Right cardiac atrium (tissue), 5 donors: ENCODE data around the gene ZYX. TPM values are rescaled to one million over a fixed set of nuclear protein-coding genes. Genes with fewer than 3 reads are reported as not detected.
"Not testable (repeated sequence)": the region's sequence is repeated elsewhere in the genome, so short reads cannot be mapped to it uniquely, and the experiment has no call there.

Experiments
- ATAC-seq, 2 donors: fragments of 200-7000 bp; cut with Tn5 transposase; one replicate each; pipeline versions ENCODE4 v1.8.0 to v1.9.1; 2020; ENCODE audit warnings: moderate library complexity in 2 of 2, mild to moderate bottlenecking in 1 of 2
- DNase-seq, 3 donors: peaks; one replicate each; pipeline ENCODE4 v3.0.0-alpha.2; 2020
- H3K27ac ChIP-seq: one replicate; pipeline ENCODE4 v1.5.1; 2013; ENCODE audit warnings: mild to moderate bottlenecking, low read length, control low read depth, moderate library complexity
- H3K27me3 ChIP-seq: one replicate; pipeline ENCODE4 v1.6.1; 2013; ENCODE audit not compliant: control insufficient read depth, insufficient read depth
- H3K4me1 ChIP-seq: one replicate; pipeline ENCODE4 v1.6.1; 2013; ENCODE audit warnings: low read length; ENCODE audit not compliant: control insufficient read depth, insufficient read depth
- H3K4me3 ChIP-seq: one replicate; pipeline ENCODE4 v1.5.1; 2013; ENCODE audit warnings: low read length, control low read depth
- H3K9me3 ChIP-seq: one replicate; pipeline ENCODE4 v1.6.1; 2013; ENCODE audit warnings: low read length; ENCODE audit not compliant: control insufficient read depth
- whole genome bisulfite sequencing: extraction: QIAGEN DNeasy Blood & Tissue Kit; methylation state at CpG from one replicate; pipeline ENCODE4 v1.1.7; 2013; 5-methylcytosine and 5-hydroxymethylcytosine counted together
- intact Hi-C, 4 donors: fragments of 100-400 bp; cut with DNase I; formaldehyde crosslinking; loops; one replicate each; pipeline versions ENCODE4 v1.11.0 to v1.14.0; 2022 to 2023
- polyA plus RNA-seq: library from polyadenylated mRNA; stranded (reverse); fragments of 200-250 nt; gene quantifications from one replicate; pipeline ENCODE4 v1.2.3, GENCODE V29; 2013
- total RNA-seq, 4 donors: library from RNA; stranded (reverse); fragmentation: NEBNext Ultra II Directional; extraction: Animal tissue kit (Norgen Biotek cat#: 25700); gene quantifications; one replicate each; pipeline ENCODE4 v1.2.1, GENCODE V29; 2021
- donor health status: healthy with polysubstance abuse.
- donor health status: DM: no; HTN: yes; CAD: no.
- donor health status: DM: no; HTN: no; CAD: no.
- donor health status: DM: no; HTN: yes; CAD: no; lungs with severe emphysema.
- donor health status: DM: yes; HTN: yes; CAD: no.

Gene ZYX
- total and polyA plus RNA-seq, 5 donors, result 74.7 to 127 (median 86.1) TPM

DNA sequence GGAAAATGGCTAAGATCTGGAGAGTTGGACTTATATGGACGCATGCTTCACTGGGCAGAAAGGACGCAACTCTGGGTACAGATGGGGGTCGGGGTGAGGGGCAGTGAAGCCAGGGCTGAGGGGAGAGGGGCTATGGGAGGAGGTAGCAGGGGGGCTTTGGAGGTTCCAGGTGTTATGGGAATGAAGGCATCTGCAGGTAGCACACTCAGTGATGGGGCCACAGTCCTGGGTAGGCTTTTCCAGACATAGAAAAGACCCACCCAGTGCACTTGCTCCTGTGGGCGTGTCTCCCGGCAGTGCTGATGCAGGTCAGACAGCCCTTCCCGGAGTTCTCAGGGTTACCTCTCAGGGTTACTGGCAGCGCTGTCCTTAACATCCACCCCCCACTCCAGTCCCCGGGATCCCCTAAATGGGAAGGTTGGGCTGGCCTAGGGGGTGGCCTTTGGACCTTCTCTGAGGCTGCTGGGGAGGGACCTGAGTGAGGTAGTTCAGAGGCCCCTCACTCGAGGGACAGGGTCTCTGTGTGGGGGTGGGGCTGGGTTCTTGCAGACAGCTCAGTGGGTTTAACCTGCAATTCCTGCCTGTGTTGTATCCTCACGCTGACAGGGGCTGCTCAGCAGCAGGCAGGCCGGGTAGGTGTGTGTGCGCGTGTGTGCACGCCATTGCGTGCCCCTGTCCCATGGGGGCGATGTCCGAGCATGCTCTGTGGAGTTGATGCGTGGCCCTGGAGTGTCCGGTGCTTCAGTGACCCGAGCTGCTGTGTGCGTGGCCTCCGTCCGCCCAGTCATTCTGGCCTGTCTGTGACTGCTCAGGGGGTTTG lies 6.2 kb downstream of the ZYX start:
- H3K4me1 ChIP-seq, result peaks cover 32% of the 10 kb centered on the region
- intact Hi-C loops, result loop anchor here in 1 of 4 donors (10.0 kb wide), 1 partner anchor 123 kb away; the partner anchor contains the start of gene GSTK1
- H3K27me3 ChIP-seq, result no peaks in the 10 kb centered on the region
- DNase-seq (peak in 1 of 3 donors; percentile 69), ATAC-seq (no peak)
- H3K27ac ChIP-seq, result no peak overlapping the region
- H3K4me3 ChIP-seq, result no peak overlapping the region
- H3K9me3 ChIP-seq, result no peaks in the 10 kb centered on the region
- 82% methylated on average over 23 of the region's 23 CpGs for WGBS

- intact Hi-C loops, result loop anchor here in 1 of 4 donors (10.0 kb wide), 1 partner anchor 123 kb away; the partner anchor contains the start of gene GSTK1
- Histone ChIP-seq H3K27me3 (no peaks in the 10 kb centered on the region), H3K4me1 (peaks cover 32% of the 10 kb centered on the region), H3K4me3 (no peak overlapping the region), H3K27ac (no peak overlapping the region), H3K9me3 (no peaks in the 10 kb centered on the region)
- no peak for ATAC-seq
- WGBS, result 74% methylated on average over 10 of the region's 10 CpGs
- DNase-seq, result peak in 1 of 3 donors; percentile 45
These were observed 6.9 kb downstream of the ZYX start for GRCh38 chr7:143388051-143388450.

GRCh38 chr7:143388491-143389101 lies 7.5 kb downstream of the ZYX start:
- intact Hi-C loops, result loop anchor here in 1 of 4 donors (10.0 kb wide), 1 partner anchor 124 kb away; the partner anchor contains the start of gene GSTK1
- ATAC-seq (no peak), DNase-seq (peak in 1 of 3 donors; percentile 62)
- H3K27ac ChIP-seq, result no peak overlapping the region
- no peaks in the 10 kb centered on the region for H3K27me3 ChIP-seq
- no peak overlapping the region for H3K4me3 ChIP-seq
- H3K9me3 ChIP-seq, result no peaks in the 10 kb centered on the region
- H3K4me1 ChIP-seq, result peaks cover 33% of the 10 kb centered on the region
- 88% methylated on average over 28 of the region's 28 CpGs for WGBS

DNA sequence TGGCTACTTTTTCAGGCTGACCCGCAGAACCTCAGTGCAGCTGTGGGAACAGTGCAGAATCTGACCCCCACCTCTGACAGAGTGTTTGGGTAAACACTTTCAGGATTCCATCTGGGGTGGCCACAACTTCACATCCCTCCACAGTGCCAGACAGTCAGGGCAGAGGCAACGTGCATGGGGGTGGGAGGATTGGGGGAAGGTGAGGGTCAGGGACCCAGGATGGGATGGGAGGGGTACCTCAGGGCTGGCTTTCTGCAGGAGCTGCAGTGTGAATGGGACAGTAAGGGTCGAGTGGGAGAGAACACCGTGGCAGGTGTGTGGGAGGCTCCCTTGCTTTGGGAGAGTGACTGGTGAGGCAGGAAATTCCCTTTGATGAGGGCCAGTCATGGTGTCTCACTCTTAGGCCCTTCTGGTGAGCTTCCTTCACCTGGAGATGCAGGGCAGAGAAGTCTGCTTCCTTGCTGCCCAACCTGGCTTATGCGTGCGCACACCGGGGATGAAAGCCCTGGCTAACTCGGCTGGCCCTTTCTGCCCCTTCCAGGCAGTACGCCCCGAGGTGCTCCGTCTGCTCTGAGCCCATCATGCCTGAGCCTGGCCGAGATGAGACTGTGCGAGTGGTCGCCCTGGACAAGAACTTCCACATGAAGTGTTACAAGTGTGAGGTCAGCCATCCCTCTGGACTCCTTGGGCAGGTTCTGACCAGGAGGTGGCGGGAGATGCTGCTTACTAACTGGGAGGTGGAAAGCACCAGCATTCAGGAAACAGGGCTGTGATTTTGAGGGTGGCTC lies 8.4 kb downstream of the ZYX start:
- DNase-seq (no peak), ATAC-seq (no peak)
- WGBS, result 85% methylated on average over 15 of the region's 15 CpGs
- intact Hi-C loops, result loop anchor here in 1 of 4 donors (10.0 kb wide), 1 partner anchor 125 kb away; the partner anchor contains the start of gene GSTK1
- Histone ChIP-seq H3K4me1 (peaks cover 29% of the 10 kb centered on the region), H3K4me3 (no peak overlapping the region), H3K27ac (no peak overlapping the region), H3K9me3 (no peaks in the 10 kb centered on the region), H3K27me3 (no peaks in the 10 kb centered on the region)

DNA sequence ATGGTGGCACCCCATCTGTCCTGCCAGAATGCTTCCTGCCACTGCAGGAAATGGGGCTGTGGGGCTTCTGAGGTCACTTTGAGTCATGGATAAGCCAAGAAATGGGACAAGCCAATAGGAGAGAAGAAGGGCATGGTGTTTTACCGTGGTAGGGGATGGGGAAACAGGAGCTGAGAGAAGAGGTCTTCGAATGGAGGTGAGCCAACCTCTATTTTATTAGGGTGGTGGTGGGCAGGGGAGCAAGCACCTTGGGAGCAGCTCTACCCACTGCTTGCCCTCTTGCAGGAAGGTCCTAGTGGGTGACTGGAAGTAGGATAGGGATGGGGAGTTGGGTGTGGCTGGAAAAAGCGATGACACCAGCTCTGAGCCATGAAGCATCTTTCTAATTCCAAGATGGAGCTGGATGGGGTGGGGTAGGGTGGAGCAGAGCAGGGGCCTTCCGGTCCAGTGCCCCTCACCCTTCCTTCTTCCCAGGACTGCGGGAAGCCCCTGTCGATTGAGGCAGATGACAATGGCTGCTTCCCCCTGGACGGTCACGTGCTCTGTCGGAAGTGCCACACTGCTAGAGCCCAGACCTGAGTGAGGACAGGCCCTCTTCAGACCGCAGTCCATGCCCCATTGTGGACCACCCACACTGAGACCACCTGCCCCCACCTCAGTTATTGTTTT lies 9.1 kb downstream of the ZYX start:
- WGBS, result 82% methylated on average over 10 of the region's 10 CpGs
- H3K9me3 ChIP-seq, result no peaks in the 10 kb centered on the region
- intact Hi-C loops, result no loop called here
- H3K27ac ChIP-seq, result no peak overlapping the region
- no peak for DNase-seq
- ATAC-seq, result no peak
- no peaks in the 10 kb centered on the region for H3K27me3 ChIP-seq
- peaks cover 26% of the 10 kb centered on the region for H3K4me1 ChIP-seq
- no peak overlapping the region for H3K4me3 ChIP-seq

DNA sequence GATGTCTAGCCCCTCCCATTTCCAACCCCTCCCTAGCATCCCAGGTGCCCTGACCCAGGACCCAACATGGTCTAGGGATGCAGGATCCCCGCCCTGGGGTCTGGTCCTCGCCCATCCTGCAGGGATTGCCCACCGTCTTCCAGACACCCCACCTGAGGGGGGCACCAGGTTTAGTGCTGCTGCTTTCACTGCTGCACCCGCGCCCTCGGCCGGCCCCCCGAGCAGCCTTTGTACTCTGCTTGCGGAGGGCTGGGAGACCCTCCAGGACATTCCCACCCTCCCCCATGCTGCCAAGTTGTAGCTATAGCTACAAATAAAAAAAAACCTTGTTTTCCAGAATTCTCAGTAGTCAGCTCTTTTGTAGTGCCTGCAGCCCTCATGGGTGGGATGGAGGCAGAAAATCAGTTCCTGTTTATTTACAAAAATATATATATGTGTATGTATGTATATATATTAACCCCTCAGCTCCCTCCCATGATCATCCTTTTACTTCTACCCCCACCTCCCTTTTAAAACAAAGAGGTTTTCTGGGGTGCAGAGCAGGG lies 9.7 kb downstream of the ZYX start:
- intact Hi-C loops, result no loop called here
- DNase-seq (peak in 1 of 3 donors; percentile 65), ATAC-seq (no peak)
- H3K27ac ChIP-seq, result peak overlapping the region; percentile 55
- H3K9me3 ChIP-seq, result no peaks in the 10 kb centered on the region
- peaks cover 29% of the 10 kb centered on the region for H3K4me1 ChIP-seq
- 75% methylated on average over 9 of the region's 9 CpGs for whole genome bisulfite sequencing
- no peaks in the 10 kb centered on the region for H3K27me3 ChIP-seq
- H3K4me3 ChIP-seq, result no peak overlapping the region

DNA sequence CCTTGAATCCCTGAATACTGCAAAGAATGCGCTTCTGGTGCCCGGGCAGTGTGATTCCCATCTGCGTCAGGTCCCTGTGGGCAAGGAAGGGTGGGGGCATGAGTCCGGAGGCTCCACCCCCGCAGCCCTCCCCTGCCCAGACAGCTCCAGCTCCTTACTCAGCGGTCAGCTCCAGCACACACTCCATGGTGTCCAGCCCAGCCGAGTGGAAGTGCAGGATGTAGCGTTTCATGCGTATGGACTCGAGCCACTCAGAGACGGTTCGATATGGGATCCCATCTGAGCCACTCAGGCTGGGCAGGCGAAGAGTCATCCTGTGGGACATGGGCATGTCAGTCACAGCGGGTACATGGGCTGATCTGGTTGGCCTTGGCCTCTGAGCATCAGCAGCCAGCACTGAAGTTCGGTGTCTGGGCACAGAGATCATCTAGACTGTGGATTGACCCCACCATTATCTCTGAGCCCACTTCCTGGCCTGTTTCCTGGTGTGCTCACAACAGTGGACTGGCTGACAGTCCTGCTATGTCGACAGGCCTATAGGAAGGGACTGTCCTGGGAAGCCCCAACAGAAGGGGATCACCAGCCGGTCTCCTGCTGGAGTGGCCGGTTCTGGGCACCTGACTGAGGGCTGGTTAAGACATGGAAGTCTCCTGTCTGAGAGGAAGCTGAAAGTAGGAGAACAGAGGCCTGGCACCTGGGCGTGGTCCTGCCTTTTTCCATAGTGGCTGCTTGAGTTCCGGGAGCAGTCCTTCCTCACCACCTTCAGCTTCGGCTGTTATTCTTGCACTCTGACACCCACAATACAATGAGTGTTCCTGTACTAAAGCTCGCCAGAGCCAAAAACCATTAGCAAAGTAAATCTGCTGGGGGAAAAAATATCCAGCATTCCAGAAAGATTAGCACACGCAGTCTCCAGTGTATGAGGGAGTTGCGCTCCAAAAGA lies 10.6 kb downstream of the ZYX start:
- H3K4me3 ChIP-seq, result no peak overlapping the region
- DNase-seq (peak; percentile 84 to 93 (median 92)), ATAC-seq (peak; percentile 79 to 83)
- whole genome bisulfite sequencing, result 29% methylated on average over 24 of the region's 24 CpGs
- peak overlapping the region; percentile 78 for H3K27ac ChIP-seq
- intact Hi-C loops, result no loop called here
- peaks cover 25% of the 10 kb centered on the region for H3K4me1 ChIP-seq
- H3K27me3 ChIP-seq, result no peaks in the 10 kb centered on the region
- H3K9me3 ChIP-seq, result no peaks in the 10 kb centered on the region

DNA sequence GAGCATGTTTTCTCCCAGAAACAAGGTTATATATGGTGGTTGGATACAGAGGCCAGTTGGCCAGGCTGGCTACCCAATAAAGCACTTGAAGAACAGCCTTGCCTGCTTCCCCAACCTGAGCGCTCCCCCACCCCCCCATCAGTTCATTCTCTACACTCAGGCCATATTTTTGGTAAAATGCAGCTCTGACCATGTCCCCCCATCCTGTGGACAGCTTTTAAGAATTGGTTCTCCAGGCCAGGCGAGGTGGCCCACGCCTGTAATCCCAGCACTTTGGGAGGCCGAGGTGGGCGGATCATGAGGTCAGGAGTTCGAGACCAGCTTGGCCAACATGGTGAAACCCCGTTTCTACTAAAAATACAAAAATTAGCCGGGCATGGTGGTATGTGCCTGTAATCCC lies 11.3 kb downstream of the ZYX start:
- DNase-seq, result peak in 2 of 3 donors; percentile 55 to 72
- H3K9me3 ChIP-seq, H3K4me3 ChIP-seq, intact Hi-C loops, H3K27me3 ChIP-seq, ATAC-seq: not testable (repeated sequence)
- 72% methylated on average over 8 of the region's 8 CpGs for WGBS
- peaks cover 25% of the 10 kb centered on the region for H3K4me1 ChIP-seq
- peak overlapping the region; percentile 44 for H3K27ac ChIP-seq

- ATAC-seq (no peak), DNase-seq (peak in 1 of 3 donors; percentile 61)
- Histone ChIP-seq H3K27ac (no peak overlapping the region), H3K4me1 (peaks cover 25% of the 10 kb centered on the region), H3K9me3 (no peaks in the 10 kb centered on the region), H3K4me3 (no peak overlapping the region), H3K27me3 (no peaks in the 10 kb centered on the region)
- intact Hi-C loops, result no loop called here
- 81% methylated on average over 6 of the region's 6 CpGs for WGBS
These were observed 11.7 kb downstream of the ZYX start for GRCh38 chr7:143392875-143393266.
